A673 (cell line): ENCODE results near the gene CROCC2.

Experiments used
- CTCF ChIP-seq: fragments of 300-800, 200-600 bp; sonication (generic); conservative IDR thresholded peaks from 2 replicates; pipeline ENCODE4 v1.5.1; 2017; ENCODE audit warnings: low read depth, mild to moderate bottlenecking, antibody characterized with exemption, low read length, moderate library complexity, mixed read lengths
- EZH2 ChIP-seq: fragments of 200-600 bp; sonication (generic); IDR thresholded peaks from 2 replicates; pipeline ENCODE4 v1.6.1; 2017; ENCODE audit warnings: borderline replicate concordance, low read depth, mild to moderate bottlenecking, mixed read lengths, antibody characterized with exemption, low read length; ENCODE audit not compliant: poor library complexity, severe bottlenecking

GRCh38 chr2:240925568-240926515 is 19.7 kb downstream of the CROCC2 start:
- TF ChIP-seq CTCF (no peak), EZH2 (no peak)
